ENCODE results near the gene DPYSL3. TPM values are rescaled to one million over a fixed set of nuclear protein-coding genes. Genes with fewer than 3 reads are reported as not detected.
"Not testable (repeated sequence)": the region's sequence is repeated elsewhere in the genome, so short reads cannot be mapped to it uniquely, and the experiment has no call there.

Gene DPYSL3
- total RNA-seq, 1 donor from 2014 or later, result 229 TPM

DNA sequence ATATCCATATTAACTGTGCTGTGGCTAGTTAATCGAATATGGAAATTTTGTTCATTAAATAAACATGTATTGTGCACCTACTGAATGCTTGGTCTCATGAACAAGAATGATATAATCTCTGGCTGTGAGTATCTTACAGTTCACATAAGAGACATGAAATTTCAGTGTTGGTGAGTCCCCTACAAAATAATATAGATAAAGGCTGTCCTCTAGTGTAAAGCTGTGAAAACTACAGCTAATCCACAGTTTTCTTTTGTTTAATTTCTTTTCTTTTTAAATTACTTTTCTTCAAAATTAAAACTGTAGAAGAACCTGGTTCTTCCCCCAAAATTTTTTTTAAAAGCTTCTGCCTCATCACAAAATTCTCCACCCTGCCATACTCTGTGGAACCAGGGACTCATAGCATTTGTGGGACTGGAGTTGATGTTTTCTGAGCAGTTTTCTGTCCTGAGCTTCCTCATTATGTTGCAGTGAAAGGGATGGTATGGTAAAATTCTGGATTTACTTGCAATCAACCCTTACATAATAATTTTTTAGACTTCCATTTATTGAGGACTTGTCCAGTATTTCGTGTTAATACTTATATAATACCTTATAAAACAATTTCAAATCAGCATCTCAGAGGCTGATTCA is 140.0 kb downstream of the DPYSL3 start:
- DNase-seq (ENCODE audit: low spot score), result no peak

DNA sequence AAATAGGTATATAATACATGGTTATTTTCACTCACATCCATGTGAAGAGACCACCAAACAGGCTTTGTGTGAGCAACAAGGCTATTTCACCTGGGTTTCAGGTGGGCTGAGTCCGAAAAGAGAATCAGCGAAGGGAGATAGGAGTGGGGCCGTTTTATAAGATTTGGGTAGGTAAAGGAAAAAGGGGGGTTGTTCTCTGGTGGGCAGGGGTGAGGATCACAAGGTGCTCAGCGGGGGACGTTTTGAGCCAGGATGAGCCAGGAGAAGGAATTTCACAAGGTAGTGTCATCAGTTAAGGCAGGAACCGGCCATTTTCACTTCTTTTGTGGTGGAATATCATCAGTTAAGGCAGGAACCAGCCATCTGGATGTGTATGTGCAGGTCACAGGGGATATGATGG is 142.5 kb downstream of the DPYSL3 start:
- not testable (repeated sequence) for DNase-seq (ENCODE audit: low spot score)

DNA sequence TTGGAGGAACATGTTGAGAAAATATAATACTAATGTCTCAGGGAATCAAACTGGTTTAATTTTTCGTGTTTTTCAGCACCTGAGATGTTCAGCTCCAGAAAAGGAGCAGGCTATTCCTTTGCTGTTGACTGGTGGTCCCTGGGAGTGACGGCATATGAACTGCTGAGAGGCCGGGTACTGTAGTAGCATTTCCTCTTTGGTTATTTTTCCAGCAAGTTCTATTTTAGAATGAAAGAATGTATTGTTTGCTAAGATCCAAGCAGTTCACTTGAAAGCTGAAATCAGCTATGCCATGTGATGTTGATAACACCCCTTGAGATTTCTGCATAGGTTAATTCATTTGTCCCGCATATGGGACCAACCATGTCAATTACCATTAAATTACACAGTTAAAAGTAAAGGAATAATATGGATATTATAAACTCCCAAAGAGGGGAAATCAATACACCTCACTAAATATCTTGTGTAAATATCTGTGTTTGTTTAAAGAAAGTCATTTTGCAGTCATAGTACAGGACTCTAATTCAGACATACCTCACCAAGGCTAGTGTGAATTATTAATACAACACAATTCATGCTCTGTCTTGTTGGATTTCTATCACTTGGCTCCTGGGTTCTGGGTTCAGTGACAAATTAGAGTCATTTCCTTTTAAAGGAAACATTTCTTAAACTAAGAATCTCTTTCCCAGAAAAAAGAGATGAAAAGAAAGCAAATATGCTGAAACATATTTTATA is 148.3 kb downstream of the DPYSL3 start:
- no peak for DNase-seq (ENCODE audit: low spot score)

DNA sequence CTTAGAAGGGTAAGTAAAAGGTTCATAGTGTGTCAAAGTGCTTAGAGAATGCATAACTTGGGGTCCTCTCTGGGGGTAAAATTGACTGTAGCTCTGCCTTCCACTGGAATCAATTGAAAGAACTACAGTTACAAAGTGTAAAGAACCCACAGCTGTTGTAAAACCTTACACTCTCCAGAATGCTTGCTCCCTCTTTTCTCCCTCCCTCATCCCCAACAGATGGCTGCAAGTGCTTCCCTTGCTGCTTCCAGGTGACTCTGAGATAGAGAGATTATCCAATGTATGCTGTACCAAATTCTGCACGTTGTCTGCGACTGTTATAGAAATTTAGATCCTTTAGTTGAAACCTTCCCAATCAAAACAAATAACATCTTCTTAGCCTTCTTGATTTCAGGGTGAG is 149.1 kb downstream of the DPYSL3 start:
- DNase-seq (ENCODE audit: low spot score), result no peak

DNA sequence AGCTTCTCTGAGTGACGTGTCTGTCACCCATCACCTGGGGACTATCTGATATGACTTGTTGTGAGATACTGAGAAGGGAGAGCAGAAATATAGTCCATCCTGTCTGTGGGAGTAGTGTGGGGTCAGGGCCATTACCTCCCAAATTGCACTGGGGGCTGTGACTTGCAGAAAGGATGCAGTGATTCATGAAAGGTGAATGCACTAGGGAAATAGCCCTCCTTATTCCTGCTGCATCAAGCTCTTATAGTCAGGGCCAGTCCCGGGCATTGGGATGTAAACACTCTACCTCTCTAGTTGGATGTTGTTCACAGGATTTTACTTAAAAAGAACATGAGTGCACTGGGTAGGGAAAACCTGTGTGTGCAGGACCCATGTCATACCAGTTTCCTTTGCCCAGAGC is 150.3 kb downstream of the DPYSL3 start:
- DNase-seq (ENCODE audit: low spot score), result no peak

DNA sequence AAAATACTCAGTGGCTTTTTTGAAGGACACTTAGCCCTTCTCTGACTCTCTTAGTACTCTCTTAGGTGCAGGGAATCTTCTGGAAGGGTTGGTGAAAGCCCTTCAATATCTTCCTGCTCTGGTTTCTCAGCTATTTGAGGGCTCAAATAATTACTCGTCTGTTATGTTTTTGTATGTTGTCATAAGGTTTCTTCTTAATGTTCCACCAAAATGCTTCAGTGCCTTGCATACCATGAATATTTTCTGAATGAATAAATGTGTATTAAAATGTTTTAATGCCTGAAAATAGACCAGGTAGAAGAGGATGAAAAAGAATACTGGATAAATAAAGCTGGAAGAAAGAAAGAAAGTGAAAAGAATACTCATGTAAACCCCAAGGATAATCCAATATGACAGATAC is 150.8 kb downstream of the DPYSL3 start:
- no peak for DNase-seq (ENCODE audit: low spot score)

DNA sequence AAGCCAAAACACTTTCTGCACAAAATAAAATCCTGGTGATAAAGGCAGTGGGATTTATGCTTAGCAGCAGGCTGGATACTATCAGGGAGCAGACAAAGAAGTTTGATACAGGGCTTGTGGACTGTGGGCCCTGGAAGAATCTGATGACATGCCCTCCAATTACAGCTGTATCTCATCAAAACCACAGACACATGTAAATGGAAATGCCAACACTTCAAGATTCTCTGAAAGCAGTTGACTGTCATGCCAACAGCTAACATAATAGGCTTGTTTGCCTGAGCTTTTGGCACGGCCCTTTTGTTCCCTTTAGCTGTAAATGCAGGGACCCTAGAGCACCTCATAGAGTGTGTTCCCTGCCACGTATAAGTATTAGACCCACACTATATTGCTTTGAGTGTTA is 160.6 kb downstream of the DPYSL3 start:
- DNase-seq (ENCODE audit: low spot score), result peak; percentile 10

DNA sequence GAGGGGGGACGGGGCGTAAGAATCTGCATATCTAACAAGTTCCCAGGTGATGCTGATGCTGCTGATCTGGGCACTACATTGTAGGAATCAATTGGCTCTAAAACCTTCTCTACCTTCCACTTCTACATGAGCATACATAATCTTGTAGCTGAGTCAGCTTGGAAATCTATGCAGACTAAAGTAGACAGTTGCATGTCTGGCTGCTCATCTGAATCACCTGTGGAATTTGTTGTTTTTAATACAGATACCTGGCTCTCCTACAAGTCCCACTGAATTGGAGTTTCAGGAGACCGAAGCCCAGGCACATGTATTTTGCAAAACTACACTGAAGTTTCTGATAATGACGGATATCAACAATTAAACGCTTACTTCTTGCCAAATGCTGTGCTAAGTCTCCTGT is 161.4 kb downstream of the DPYSL3 start:
- DNase-seq (ENCODE audit: low spot score), result no peak

DNA sequence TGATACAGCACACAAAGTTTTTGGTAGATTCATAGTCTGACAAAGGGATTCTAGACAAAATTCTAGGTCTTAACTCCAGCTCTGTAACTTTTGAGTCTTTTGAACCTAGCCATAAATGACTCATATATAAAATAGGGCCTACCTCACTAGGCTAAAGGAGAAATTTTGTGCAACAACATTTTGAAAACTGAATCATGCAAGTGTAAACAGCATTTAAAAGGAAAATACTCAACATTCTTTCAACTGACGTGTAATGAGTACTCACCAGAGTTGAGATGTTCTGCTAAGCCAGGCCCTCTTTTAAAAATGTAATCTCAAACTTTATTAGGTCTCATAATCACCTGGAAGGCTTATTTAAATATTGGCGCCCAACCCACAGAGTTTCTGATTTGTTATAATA is 161.8 kb downstream of the DPYSL3 start:
- DNase-seq (ENCODE audit: low spot score), result peak; percentile 10

DNA sequence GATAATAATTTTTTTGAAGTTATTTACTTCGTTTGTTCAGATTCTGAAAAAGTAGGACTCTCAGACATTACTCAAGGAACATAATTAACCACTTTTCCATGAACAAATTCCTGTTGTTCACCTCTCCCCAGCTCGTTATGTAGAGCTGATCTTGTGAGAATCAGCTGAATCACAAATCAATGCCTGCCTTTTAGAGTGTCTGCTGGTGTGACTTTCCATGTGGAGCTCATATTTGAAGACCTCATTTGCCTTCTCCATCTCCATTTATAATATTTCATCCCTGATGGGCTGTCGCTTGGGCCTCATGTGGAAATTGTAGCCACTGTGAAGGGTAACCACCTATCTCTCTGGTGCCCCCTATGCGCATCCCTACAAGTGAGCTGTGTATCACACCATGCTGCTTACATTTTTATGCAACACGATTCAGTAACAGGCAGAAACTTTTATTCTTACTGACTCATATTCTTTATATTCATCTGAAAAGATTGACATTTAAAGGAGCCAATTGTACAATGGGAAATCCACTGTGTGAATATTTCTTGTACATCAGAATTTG is 163.8 kb downstream of the DPYSL3 start:
- no peak for DNase-seq (ENCODE audit: low spot score)

DNA sequence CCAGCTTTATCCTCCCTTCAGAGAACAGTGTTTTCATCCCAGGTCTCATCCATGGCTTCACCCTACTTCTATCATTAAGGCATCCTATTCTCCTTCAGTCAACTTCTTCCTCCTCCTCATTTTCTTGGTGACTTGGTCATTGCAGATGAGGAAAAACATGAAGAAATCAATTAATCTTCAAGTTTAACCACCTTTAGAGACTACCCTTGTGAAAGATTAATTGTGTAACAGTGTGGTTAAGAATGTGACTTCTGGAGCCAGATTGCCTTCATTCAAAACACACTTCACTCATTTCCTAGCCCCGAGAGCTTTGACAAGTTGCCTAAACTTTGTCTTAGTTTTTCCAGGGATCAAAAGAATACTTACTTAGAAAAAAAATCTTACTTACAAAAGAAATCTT is 165.0 kb downstream of the DPYSL3 start:
- DNase-seq (ENCODE audit: low spot score), result no peak

DNA sequence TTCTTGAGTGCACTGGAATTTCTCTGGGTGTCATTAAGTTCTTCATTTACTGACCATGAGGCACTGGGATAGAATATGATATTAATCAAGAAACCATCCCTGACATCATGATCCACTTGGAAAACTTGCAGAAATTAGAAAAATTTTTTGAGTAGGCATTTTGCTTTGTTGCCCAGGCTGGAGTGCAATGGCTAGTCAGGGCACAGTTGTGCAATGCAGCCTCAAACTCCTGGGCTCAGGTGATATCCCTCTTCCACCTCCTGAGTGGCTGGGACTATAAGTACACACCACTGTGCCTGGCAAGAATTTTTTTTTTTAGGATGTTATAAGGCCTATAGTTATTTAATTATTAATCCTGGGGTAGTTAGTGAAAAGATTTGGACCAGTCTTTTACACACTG is 168.5 kb downstream of the DPYSL3 start:
- DNase-seq (ENCODE audit: low spot score), result no peak

DNA sequence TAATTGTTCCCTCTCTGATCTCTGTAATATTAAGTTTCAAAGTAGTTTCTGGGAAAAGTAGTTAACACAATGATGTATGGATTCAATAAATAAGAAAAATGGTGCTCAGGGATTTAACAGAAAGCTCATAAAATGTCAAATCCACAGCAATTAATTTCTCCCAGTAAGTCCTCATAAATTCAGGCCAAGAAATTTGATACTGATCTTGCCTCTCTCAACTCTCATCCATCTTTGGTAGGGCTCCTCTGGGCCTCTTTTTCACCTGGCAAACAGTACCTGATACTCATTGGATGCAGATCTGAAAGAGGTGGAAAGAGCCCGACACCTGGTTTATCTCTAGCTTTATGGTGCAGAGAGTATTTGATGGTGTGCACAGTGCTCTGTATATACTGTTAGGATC is 168.9 kb downstream of the DPYSL3 start:
- DNase-seq (ENCODE audit: low spot score), result no peak

Measured in umbilical cord (tissue), 2 donors.